Measurements from ENCODE around the gene ALOX12.
A peak's percentile ranks its signal among the peaks of the same experiment; 100 is the strongest.

Gene ALOX12

GRCh38 chr17:7022781-7023571 is 27.1 kb downstream of the ALOX12 start, which contains the start of gene BCL6B:
Gene BCL6B (plus strand): TSS chr17:7023050. CDS start chr17:7023672, 622 bp downstream.
- no peak for DNase-seq

- no peak for DNase-seq
These were observed 27.9 kb downstream of the ALOX12 start for GRCh38 chr17:7023576-7024401.

DNA sequence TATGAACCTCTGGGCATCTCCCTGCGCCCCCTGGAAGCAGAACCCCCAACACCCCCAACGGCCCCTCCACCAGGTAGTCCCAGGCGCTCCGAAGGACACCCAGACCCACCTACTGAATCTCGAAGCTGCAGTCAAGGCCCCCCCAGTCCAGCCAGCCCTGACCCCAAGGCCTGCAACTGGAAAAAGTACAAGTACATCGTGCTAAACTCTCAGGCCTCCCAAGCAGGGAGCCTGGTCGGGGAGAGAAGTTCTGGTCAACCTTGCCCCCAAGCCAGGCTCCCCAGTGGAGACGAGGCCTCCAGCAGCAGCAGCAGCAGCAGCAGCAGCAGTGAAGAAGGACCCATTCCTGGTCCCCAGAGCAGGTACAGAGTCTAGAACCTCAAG is 28.5 kb downstream of the ALOX12 start:
- no peak for DNase-seq

GRCh38 chr17:7025245-7025644 is 29.4 kb downstream of the ALOX12 start:
- DNase-seq = no peak

GRCh38 chr17:7026471-7027115 is 30.7 kb downstream of the ALOX12 start:
- no peak for DNase-seq

- DNase-seq = no peak
These were observed 31.5 kb downstream of the ALOX12 start for GRCh38 chr17:7027335-7027734.

DNA sequence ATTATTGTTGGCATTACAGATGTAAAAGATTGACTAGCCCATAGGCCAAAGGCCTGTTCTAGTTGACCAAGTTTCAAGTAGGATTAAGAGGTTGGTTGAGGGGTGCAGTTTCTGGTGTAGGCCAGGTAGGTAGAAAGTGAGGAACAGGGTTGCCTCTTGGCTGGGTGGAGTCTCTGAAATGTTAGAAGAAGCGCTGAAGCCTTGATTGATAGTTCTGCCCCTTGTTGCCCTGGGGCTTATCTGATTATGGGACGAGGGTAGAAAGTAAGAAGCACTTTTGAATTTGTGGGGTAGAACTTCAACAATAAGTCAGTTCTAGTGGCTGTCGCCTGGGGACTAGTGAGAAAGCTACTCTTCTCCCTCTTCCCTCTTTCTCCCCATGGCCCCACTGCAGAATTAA is 33.2 kb downstream of the ALOX12 start:
- DNase-seq = no peak

DNA sequence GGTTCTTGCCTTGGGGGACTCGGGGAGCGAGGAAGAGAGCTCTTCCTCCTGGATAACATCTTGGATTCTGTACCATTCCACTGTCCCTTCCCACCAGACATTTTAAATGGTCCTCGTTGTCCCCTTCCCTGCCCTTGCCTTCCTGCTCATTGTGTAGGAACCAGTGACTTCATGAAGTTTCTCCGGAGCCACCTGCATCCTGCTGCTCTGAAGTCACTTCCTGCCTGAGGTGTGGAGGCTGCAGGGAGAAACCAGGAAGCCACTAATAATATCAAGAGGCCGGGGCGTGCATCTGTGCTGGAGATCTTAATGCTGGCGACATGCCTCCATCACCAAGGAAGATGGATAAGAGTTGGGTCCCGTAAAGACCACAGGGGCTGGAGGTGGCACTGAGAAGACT is 33.8 kb downstream of the ALOX12 start:
- DNase-seq = no peak

- DNase-seq = peak; percentile 12
These were observed 39.2 kb downstream of the ALOX12 start for GRCh38 chr17:7034955-7035590.

DNA sequence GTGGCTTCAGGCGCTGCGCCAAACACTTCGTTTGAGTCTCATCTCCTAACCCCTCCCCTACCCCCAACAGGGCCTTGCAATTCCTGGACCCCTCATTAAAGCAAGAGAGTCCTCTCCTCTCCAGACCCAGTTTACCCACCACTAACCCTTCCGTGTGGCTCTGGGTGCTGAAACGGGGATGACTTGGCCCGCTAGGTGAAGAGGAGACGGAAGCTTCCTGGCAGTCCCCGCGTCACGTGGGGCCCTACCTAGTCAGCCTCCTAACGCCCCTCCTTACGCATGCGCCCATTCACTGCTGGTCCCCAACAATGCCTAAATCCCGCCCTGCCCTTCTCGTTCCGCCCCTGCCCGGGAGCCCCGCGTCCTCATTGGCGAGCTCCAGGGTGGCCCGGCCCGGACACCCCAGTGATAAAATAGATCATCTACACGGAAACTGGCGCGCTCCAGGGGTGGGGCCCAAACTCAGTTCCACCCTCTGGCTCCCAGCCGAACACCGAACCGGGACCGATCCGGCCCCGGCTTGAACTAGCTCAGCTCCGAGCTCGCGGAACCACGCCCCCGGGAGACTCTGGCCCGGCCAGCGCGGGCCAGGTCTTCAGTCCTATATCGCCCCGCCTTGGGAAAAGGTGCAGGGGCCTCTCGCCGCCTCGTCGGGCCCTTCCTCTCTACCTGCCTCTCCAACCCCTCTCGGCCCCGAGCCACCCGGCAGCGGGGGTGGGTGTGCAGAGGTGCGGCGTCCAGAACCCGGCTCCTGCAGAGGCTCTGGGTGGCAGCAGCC is 39.9 kb downstream of the ALOX12 start, which contains the start of gene SLC16A13:
SLC16A13 (plus strand) TSS at position 425 of the 778 bp plus-strand sequence. CDS start 368 bp downstream, outside the sequence.
- peak; percentile 92 for DNase-seq

- DNase-seq = no peak
These were observed 42.4 kb downstream of the ALOX12 start for GRCh38 chr17:7038025-7038862.

- no peak for DNase-seq
These were observed 44.0 kb downstream of the ALOX12 start for GRCh38 chr17:7039832-7040231.

DNA sequence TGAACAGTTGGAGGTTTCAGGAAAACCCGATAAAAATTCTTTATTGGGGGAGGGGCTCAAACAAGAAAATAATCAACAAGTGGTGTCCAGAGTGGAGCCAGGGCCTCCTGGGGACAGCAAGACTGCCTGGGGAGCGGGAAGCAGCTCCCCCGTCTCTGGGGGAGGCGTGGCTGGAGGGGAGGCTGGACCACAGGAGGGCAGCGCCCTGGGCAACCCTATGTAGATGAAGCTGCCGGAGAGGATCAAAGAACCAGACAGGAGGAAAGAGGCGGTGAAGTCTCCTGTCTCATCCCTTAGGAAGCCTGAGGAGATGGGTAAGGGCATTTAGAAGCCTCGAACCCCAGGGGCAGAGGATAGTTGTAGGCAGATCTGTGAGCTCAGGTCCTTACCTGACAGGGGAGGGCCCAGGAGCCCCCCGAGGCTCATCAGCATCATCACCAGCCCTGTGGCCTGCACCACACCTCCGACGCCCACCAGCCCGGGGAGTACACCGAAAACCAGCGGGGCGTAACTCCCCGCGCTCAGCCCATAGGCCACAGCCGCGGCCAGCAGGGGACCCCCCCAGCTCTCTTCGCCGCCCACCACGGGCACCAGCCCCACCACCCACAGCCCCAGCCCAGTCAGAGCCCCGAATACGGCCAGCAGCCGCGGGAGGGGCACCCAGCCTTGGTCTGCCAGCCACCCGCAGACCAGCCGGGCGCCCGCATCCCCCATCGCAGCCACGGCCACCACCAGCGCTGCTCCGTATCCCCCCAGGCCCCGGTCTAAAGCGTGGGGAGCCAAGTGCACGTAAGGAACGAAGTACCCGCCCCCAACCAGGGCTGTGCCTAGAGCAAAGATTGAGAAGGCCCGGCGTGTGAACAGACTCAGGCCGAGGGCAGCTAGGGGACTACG is 46.0 kb downstream of the ALOX12 start:
- DNase-seq = no peak

DNA sequence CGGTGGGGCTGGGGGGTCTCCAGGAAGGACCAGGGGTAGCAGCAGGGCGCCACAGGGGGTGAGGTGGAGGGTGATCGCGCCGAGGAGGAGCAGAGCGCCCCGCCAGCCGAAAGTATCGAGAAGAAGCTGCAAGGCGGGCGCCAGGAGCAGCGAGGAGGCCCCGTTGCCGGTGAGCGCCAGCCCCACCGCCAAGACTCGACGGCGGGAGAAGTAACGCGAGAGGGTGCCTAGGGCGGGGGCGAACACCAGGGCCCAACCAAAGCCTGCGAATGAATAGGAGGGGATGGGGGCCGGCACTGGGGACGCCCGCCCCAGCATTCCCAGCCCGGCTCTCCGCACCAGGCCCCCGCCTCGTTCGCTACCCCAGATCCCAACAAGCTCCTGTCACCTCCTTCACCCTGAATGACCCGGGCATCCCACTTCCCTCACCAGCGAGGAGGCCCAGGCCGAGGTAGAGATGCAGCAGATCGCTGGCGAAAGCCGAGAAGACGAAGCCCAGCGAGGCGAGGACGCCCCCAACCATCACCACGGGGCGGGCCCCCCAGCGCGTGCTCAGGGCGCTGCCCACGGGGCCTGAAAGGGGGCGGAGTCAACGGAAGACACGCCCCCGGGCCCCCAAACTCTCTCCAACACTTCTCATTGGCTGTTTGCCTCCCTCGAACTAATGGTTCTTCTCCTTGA is 46.8 kb downstream of the ALOX12 start:
- DNase-seq = no peak

- no peak for DNase-seq
These were observed 47.3 kb downstream of the ALOX12 start for GRCh38 chr17:7043182-7043496.

DNA sequence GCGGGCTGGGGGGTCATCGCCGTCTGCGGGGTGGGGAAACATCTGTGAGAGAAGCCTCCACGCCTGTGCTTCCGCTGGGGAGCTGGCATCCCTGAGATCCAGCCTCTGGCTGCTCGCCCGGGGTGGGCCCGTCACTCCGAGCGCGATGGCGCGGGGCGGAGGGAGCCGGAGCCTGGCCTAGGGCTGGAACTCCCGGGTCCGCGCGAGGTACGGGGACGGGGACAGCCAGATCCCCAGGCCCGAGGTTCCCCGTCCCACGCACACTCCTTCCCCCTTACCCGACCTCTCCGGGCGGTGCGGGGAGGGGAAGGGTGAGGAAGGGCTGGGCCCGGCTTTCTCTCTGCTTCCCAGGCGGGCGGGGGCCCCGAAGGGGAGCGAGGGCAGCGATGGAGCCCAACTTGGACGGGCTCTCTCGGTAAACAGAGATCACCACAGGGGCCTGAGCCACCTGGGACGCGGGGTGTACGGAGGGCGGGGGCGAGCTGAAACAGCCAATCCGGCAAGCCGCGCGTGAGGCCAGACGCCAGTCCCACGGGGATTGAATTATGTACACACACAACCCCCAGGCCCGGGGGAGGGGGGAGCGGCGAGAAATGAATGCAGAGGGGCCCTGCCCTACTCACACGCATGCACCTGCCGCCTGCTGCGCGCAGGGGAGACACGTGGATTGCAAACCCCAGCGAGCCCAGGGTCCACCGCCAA is 47.8 kb downstream of the ALOX12 start, which contains the start of gene SLC16A11:
SLC16A11 (minus strand) TSS at position 596 of the 702 bp plus-strand sequence; CDS start at position 17, 579 bp downstream.
- no peak for DNase-seq

- no peak for DNase-seq
These were observed 49.8 kb downstream of the ALOX12 start for GRCh38 chr17:7045492-7046126.

GRCh38 chr17:7046127-7046724 is 50.4 kb downstream of the ALOX12 start:
- DNase-seq = no peak
